Endothelial cell of umbilical vein (primary cell): ENCODE results near the gene TBL1Y. TPM values are rescaled to one million over a fixed set of nuclear protein-coding genes. Genes with fewer than 3 reads are reported as not detected.

ENCODE experiments used
- BruUV-seq: library from RNA; stranded (reverse); fragments of 400-500 nt; replicated peaks from 2 replicates; lab custom pipeline; 2021; lab: Mats Ljungman, UMichigan
- CTCF ChIA-PET: fragments of 300-600, 350-600 bp; sonication (Branson Sonifier 250); formaldehyde crosslinking; loops from one replicate; lab custom pipeline; 2021; ENCODE audit warnings: antibody characterized with exemption, inconsistent platforms; lab: Charles Lee
- POLR2A ChIA-PET: fragments of 300-600, 350-600 bp; sonication (Branson Sonifier 250); formaldehyde crosslinking; loops from one replicate; lab custom pipeline; 2021; ENCODE audit warnings: antibody characterized with exemption, inconsistent platforms; lab: Charles Lee
- DNase-seq: peaks from one replicate; pipeline ENCODE4 v3.0.0-alpha.2; 2011; ENCODE audit warnings: low read depth, low spot score
- FAIRE-seq: peaks from 2 replicates; lab custom pipeline; 2011; peaks lifted over from hg19 to GRCh38; lab: Jason Lieb, UNC
- H2AFZ ChIP-seq: 2 replicates; pipeline ENCODE4 v1.6.0; 2012; ENCODE audit warnings: low read depth, low read length, control low read depth, inconsistent platforms
- H3K27ac ChIP-seq: 2 replicates; pipeline ENCODE4 v1.5.1; 2011; ENCODE audit warnings: low read depth, mild to moderate bottlenecking, control low read depth, low read length, moderate library complexity; ENCODE audit not compliant: insufficient read depth
- H3K27me3 ChIP-seq, 2 experiments: 2 replicates each; pipeline versions ENCODE4 v1.6.0 to v1.6.1; 2011; ENCODE audit warnings: low read length in 2 of 2, mixed read lengths in 1 of 2; ENCODE audit not compliant: control insufficient read depth in 2 of 2, insufficient read depth in 2 of 2
- H3K36me3 ChIP-seq, 2 experiments: 2 replicates in 1 of 2; 3 replicates in 1 of 2; pipeline ENCODE4 v1.5.1; 2011; ENCODE audit warnings: low read length in 2 of 2, mild to moderate bottlenecking in 1 of 2, moderate library complexity in 1 of 2; ENCODE audit not compliant: control insufficient read depth in 2 of 2, insufficient read depth in 2 of 2; ENCODE audit errors: extremely low read depth in 1 of 2
- H3K4me1 ChIP-seq: 3 replicates; pipeline ENCODE4 v1.5.1; 2011; ENCODE audit warnings: mild to moderate bottlenecking, low read length; ENCODE audit not compliant: control insufficient read depth, insufficient read depth; ENCODE audit errors: extremely low read depth
- H3K4me2 ChIP-seq: 2 replicates; pipeline ENCODE4 v1.6.1; 2011; ENCODE audit warnings: low read length, control low read depth, mixed read lengths; ENCODE audit not compliant: insufficient read depth
- H3K4me3 ChIP-seq, 3 experiments: fragments of 200-600 bp in 1 of 3; sonication (generic), shearing (Covaris generic) in 1 of 3; replicated peaks in 1 of 3; 2 replicates each; pipeline ENCODE4 v1.5.1; 2011 to 2016; ENCODE audit warnings: control low read depth in 3 of 3, low read length in 3 of 3, mild to moderate bottlenecking in 2 of 3, inconsistent platforms in 1 of 3, low read depth in 1 of 3, moderate library complexity in 1 of 3; ENCODE audit not compliant: insufficient read depth in 1 of 3
- H3K79me2 ChIP-seq: 2 replicates; pipeline ENCODE4 v1.6.0; 2012; ENCODE audit warnings: low read length, inconsistent platforms; ENCODE audit not compliant: control insufficient read depth, insufficient read depth
- H3K9ac ChIP-seq: replicated peaks from 2 replicates; pipeline ENCODE3; 2011; ENCODE audit warnings: low read length, control low read depth; ENCODE audit not compliant: insufficient read depth; ENCODE audit errors: extremely low read depth
- H3K9me1 ChIP-seq: replicated peaks from 3 replicates; pipeline ENCODE4 v1.6.0; 2011; ENCODE audit warnings: mild to moderate bottlenecking, low read length; ENCODE audit not compliant: control insufficient read depth, insufficient read depth; ENCODE audit errors: extremely low read depth
- H3K9me3 ChIP-seq: replicated peaks from 2 replicates; pipeline ENCODE4 v1.5.1; 2012; ENCODE audit warnings: low read length, inconsistent platforms; ENCODE audit not compliant: control insufficient read depth, insufficient read depth
- H4K20me1 ChIP-seq: replicated peaks from 2 replicates; pipeline ENCODE3; 2011; ENCODE audit warnings: mild to moderate bottlenecking, low read length; ENCODE audit not compliant: control insufficient read depth, insufficient read depth; ENCODE audit errors: extremely low read depth
- CTCF ChIP-seq, 2 donors: IDR thresholded peaks; 1 replicate in 1 of 2; 2 replicates in 1 of 2; pipeline ENCODE4 v1.5.1; 2011; ENCODE audit warnings: low read length in 2 of 2, mild to moderate bottlenecking in 2 of 2, moderate library complexity in 2 of 2, control low read depth in 1 of 2, inconsistent platforms in 1 of 2, low read depth in 1 of 2; ENCODE audit not compliant: insufficient read depth in 1 of 2; ENCODE audit errors: extremely low read depth in 1 of 2
- EZH2 ChIP-seq: IDR thresholded peaks from 2 replicates; pipeline ENCODE4 v1.6.1; 2012; ENCODE audit warnings: borderline replicate concordance, low read depth, mild to moderate bottlenecking, moderate library complexity, low read length, inconsistent platforms; ENCODE audit not compliant: severe bottlenecking
- FOS ChIP-seq: IDR thresholded peaks from 2 replicates; pipeline ENCODE4 v1.6.1; 2011; ENCODE audit warnings: mild to moderate bottlenecking, low read length, moderate library complexity, borderline replicate concordance; ENCODE audit not compliant: insufficient read depth
- GATA2 ChIP-seq: IDR thresholded peaks from 2 replicates; pipeline ENCODE4 v1.7.0; 2011; ENCODE audit warnings: low read depth, mild to moderate bottlenecking, moderate library complexity, mixed read lengths, low read length; ENCODE audit not compliant: insufficient read length, insufficient read depth
- JUN ChIP-seq: IDR thresholded peaks from 2 replicates; pipeline ENCODE4 v1.6.1; 2011; ENCODE audit warnings: borderline replicate concordance, low read depth; ENCODE audit not compliant: insufficient read length, insufficient read depth
- MAX ChIP-seq: IDR thresholded peaks from 2 replicates; pipeline ENCODE4 v1.6.1; 2011; ENCODE audit not compliant: insufficient read depth, insufficient read length
- MYC ChIP-seq: IDR thresholded peaks from one replicate; pipeline ENCODE4 v1.6.1; 2011; ENCODE audit warnings: mild to moderate bottlenecking, low read depth, low read length
- POLR2A ChIP-seq: IDR thresholded peaks from 2 replicates; pipeline ENCODE4 v1.6.1; 2012; ENCODE audit warnings: low read depth, mild to moderate bottlenecking, control low read depth, low read length
- POLR2AphosphoS5 ChIP-seq: IDR thresholded peaks from 2 replicates; pipeline ENCODE4 v1.6.1; 2012; ENCODE audit warnings: low read depth, mild to moderate bottlenecking, control low read depth, low read length, moderate library complexity; ENCODE audit not compliant: insufficient read depth
- dilution Hi-C: fragments of 300-500 bp; cut with MboI; formaldehyde crosslinking; loops from one replicate; pipeline ENCODE4 v1.15.0; 2019; ENCODE audit warnings: low sequenced_read_pairs; ENCODE audit not compliant: extremely low pct_ligation_motif_present
- intact Hi-C: fragments of 100-400 bp; cut with micrococcal nuclease; formaldehyde crosslinking; loops from one replicate; pipeline ENCODE4 v1.10.0; 2022
- polyA plus RNA-seq, 4 experiments: library from polyadenylated mRNA; depleted of rRNA in 3 of 4; stranded (reverse) in 3 of 4; unstranded in 1 of 4; fragments of >200 nt; gene quantifications; 2 replicates each; pipeline versions ENCODE4 v1.2.1 to v1.2.3, GENCODE V29; 2011 to 2012; ENCODE audit warnings: missing spikeins in 1 of 4
- total RNA-seq: library from RNA; stranded (reverse); gene quantifications from 2 replicates; pipeline ENCODE4 v1.2.3, GENCODE V29; 2021

The TBL1Y gene
- total and polyA plus RNA-seq, 2 donors (not counting 3 experiments of a cell fraction or from before 2014, with no cell fraction given) = not detected

- no peak overlapping the region for H3K27ac ChIP-seq
- no peak overlapping the region for H2AFZ ChIP-seq
- H3K4me3 ChIP-seq = no peak overlapping the region
- H3K9ac ChIP-seq = no peak overlapping the region
- no peaks in the 10 kb centered on the region for H3K4me1 ChIP-seq
- H3K9me3 ChIP-seq = no peaks in the 10 kb centered on the region
- intact Hi-C loops (no loop called here), dilution Hi-C loops (no loop called here)
- no TSS peak for BruUV-seq
- no peaks in the 10 kb centered on the region for H3K27me3 ChIP-seq
- H3K4me2 ChIP-seq = no peak overlapping the region
- DNase-seq (no peak), FAIRE-seq (no peak)
- no peaks in the 10 kb centered on the region for H3K79me2 ChIP-seq
- H3K9me1 ChIP-seq = no peaks in the 10 kb centered on the region
- no peaks in the 10 kb centered on the region for H3K36me3 ChIP-seq
- POLR2A ChIA-PET = no interaction called here
- no peaks in the 10 kb centered on the region for H4K20me1 ChIP-seq
- no peak for TF ChIP-seq POLR2AphosphoS5
- TF ChIP-seq CTCF (IDR thresholded peaks at IDR 0.05; ENCODE audit: extremely low read depth in 1 of 2, insufficient read depth in 1 of 2, low read depth in 1 of 2, low read length in 2 of 2) = no peak
- TF ChIP-seq FOS = no peak
- no peak for TF ChIP-seq GATA2
- no peak for TF ChIP-seq POLR2A
- TF ChIP-seq JUN = no peak
- no peak for TF ChIP-seq MYC
- no peak for TF ChIP-seq EZH2
- no peak for TF ChIP-seq MAX
- CTCF ChIA-PET = no interaction called here
Observed at GRCh38 chrY:6948378-6948777, 37.9 kb downstream of the TBL1Y start.
